Ishikawa (cell line): ENCODE results near the gene ROBO1.

Experiments
- EP300 ChIP-seq: IDR thresholded peaks from 2 replicates; pipeline ENCODE4 v1.6.1; 2012; ENCODE audit warnings: borderline replicate concordance
- FOXM1 ChIP-seq: IDR thresholded peaks from 2 replicates; pipeline ENCODE4 v1.6.1; 2012; ENCODE audit warnings: low read depth, borderline replicate concordance
- TCF12 ChIP-seq: IDR thresholded peaks from 2 replicates; pipeline ENCODE4 v1.6.1; 2012; ENCODE audit warnings: low read depth

- TF ChIP-seq TCF12 (no peak), EP300 (no peak), FOXM1 (no peak)
Measured at GRCh38 chr3:79517766-79518413, 249.9 kb downstream of the ROBO1 start.
